ENCODE results near the gene CPXM2.

GRCh38 chr10:123743441-123744223 is 148.0 kb downstream of the CPXM2 start:
- no peak for TF ChIP-seq CTCF (IDR thresholded peaks at IDR 0.05)
- no peak for TF ChIP-seq POLR2A (IDR thresholded peaks at IDR 0.05; ENCODE audit: low read depth)
- TF ChIP-seq POLR2AphosphoS5 (IDR thresholded peaks at IDR 0.05) = no peak
- TF ChIP-seq EP300 (IDR thresholded peaks at IDR 0.05) = no peak

All from esophagus muscularis mucosa (tissue), 4 donors.